OCI-LY7 (cell line): ENCODE measurements around the gene HK3.

ENCODE experiments used
- EZH2phosphoT487 ChIP-seq: fragments of 200-600 bp; sonication (generic); IDR thresholded peaks from 2 replicates; pipeline ENCODE4 v1.6.1; 2018; ENCODE audit warnings: low read depth, borderline replicate concordance, mild to moderate bottlenecking, mixed run types, antibody characterized with exemption, low read length, moderate library complexity, mixed read lengths
- TF ChIP-seq, protein P1 (sequence below): fragments of 200-600 bp; sonication (generic); conservative IDR thresholded peaks from 2 replicates; pipeline ENCODE4 v1.5.1; 2014; ENCODE audit warnings: mild to moderate bottlenecking, antibody characterized with exemption, low read length, moderate library complexity, mixed read lengths

- TF ChIP-seq, protein P1, sequence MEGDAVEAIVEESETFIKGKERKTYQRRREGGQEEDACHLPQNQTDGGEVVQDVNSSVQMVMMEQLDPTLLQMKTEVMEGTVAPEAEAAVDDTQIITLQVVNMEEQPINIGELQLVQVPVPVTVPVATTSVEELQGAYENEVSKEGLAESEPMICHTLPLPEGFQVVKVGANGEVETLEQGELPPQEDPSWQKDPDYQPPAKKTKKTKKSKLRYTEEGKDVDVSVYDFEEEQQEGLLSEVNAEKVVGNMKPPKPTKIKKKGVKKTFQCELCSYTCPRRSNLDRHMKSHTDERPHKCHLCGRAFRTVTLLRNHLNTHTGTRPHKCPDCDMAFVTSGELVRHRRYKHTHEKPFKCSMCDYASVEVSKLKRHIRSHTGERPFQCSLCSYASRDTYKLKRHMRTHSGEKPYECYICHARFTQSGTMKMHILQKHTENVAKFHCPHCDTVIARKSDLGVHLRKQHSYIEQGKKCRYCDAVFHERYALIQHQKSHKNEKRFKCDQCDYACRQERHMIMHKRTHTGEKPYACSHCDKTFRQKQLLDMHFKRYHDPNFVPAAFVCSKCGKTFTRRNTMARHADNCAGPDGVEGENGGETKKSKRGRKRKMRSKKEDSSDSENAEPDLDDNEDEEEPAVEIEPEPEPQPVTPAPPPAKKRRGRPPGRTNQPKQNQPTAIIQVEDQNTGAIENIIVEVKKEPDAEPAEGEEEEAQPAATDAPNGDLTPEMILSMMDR, result no peak
- TF ChIP-seq EZH2phosphoT487, result no peak
Measured at GRCh38 chr5:176881816-176882566, 17.2 kb downstream of the HK3 start.
